ENCODE measurements around the gene NKAPL. TPM values are rescaled to one million over a fixed set of nuclear protein-coding genes. Genes with fewer than 3 reads are reported as not detected.

The NKAPL gene
- total RNA-seq, 1 donor from 2014 or later: not detected

- Mint-ChIP-seq H3K4me1 (peaks cover 24% of the 10 kb centered on the region), H3K27ac (ENCODE audit: unreplicated experiment) (no peak overlapping the region), H3K36me3 (ENCODE audit: low read depth) (peaks cover 13% of the 10 kb centered on the region), H3K9me3 (no peaks in the 10 kb centered on the region), H3K27me3 (ENCODE audit: low read depth) (no peaks in the 10 kb centered on the region), H3K4me3 (no peak overlapping the region)
- no peak for DNase-seq (ENCODE audit: low read depth, low spot score)
- no peak for TF ChIP-seq CTCF (conservative IDR thresholded peaks at IDR 0.05)
Measured at GRCh38 chr6:28248916-28249315, 10.2 kb upstream of the NKAPL start.

GRCh38 chr6:28250747-28251146 is 8.3 kb upstream of the NKAPL start:
- no peak for TF ChIP-seq CTCF (conservative IDR thresholded peaks at IDR 0.05)
- Mint-ChIP-seq H3K9me3 (no peaks in the 10 kb centered on the region), H3K4me3 (peak overlapping the region; percentile 88), H3K27me3 (ENCODE audit: low read depth) (peaks cover 3% of the 10 kb centered on the region), H3K27ac (ENCODE audit: unreplicated experiment) (no peak overlapping the region), H3K4me1 (peaks cover 24% of the 10 kb centered on the region), H3K36me3 (ENCODE audit: low read depth) (peaks cover 8% of the 10 kb centered on the region)
- DNase-seq (ENCODE audit: low read depth, low spot score): no peak

- H3K27me3 Mint-ChIP-seq (ENCODE audit: low read depth): peaks cover 3% of the 10 kb centered on the region
- peaks cover 4% of the 10 kb centered on the region for H3K36me3 Mint-ChIP-seq (ENCODE audit: low read depth)
- peaks cover 24% of the 10 kb centered on the region for H3K4me1 Mint-ChIP-seq
- no peak for TF ChIP-seq CTCF (conservative IDR thresholded peaks at IDR 0.05)
- H3K4me3 Mint-ChIP-seq: peak overlapping the region; percentile 100
- peak; percentile 5 for DNase-seq (ENCODE audit: low read depth, low spot score)
- H3K9me3 Mint-ChIP-seq: no peaks in the 10 kb centered on the region
- peak overlapping the region; percentile 89 for H3K27ac Mint-ChIP-seq (ENCODE audit: unreplicated experiment)
Measured at GRCh38 chr6:28251661-28252008, 7.5 kb upstream of the NKAPL start.

- DNase-seq (ENCODE audit: low read depth, low spot score): peak; percentile 76
- peak within 1 kb of the TSS; percentile 100 for H3K4me3 Mint-ChIP-seq
- H3K4me1 Mint-ChIP-seq: peaks cover 24% of the 10 kb centered on the region
- H3K36me3 Mint-ChIP-seq (ENCODE audit: low read depth): peaks cover 4% of the 10 kb centered on the region
- peak within 1 kb of the TSS; percentile 89 for H3K27ac Mint-ChIP-seq (ENCODE audit: unreplicated experiment)
- no peaks in the 10 kb centered on the region for H3K9me3 Mint-ChIP-seq
- no peak for TF ChIP-seq CTCF (conservative IDR thresholded peaks at IDR 0.05)
- peaks cover 3% of the 10 kb centered on the region for H3K27me3 Mint-ChIP-seq (ENCODE audit: low read depth)
Measured at GRCh38 chr6:28252009-28252975, 6.8 kb upstream of the NKAPL start, which contains the start of gene ZKSCAN4. TSS of gene ZKSCAN4 (minus strand) at chr6:28252269. CDS start at chr6:28251980, 289 bp downstream.

- no peak for TF ChIP-seq CTCF (conservative IDR thresholded peaks at IDR 0.05)
- Mint-ChIP-seq H3K27ac (ENCODE audit: unreplicated experiment) (no peak overlapping the region), H3K4me3 (peak overlapping the region; percentile 58), H3K36me3 (ENCODE audit: low read depth) (peaks cover 4% of the 10 kb centered on the region), H3K4me1 (peaks cover 24% of the 10 kb centered on the region), H3K9me3 (no peaks in the 10 kb centered on the region), H3K27me3 (ENCODE audit: low read depth) (peaks cover 5% of the 10 kb centered on the region)
- no peak for DNase-seq (ENCODE audit: low read depth, low spot score)
Measured at GRCh38 chr6:28254121-28254519, 5.0 kb upstream of the NKAPL start.
